Astrocyte (in vitro differentiated cells and primary cell): Measurements from ENCODE around the gene EP400.

Experiments used
- CTCF ChIP-seq: IDR thresholded peaks from 2 replicates; pipeline ENCODE4 v1.5.1; 2011; ENCODE audit warnings: low read depth, mild to moderate bottlenecking, inconsistent platforms, low read length, moderate library complexity; ENCODE audit not compliant: insufficient read depth
- EZH2 ChIP-seq: IDR thresholded peaks from 2 replicates; pipeline ENCODE4 v1.6.1; 2012; ENCODE audit warnings: mild to moderate bottlenecking, low read length, inconsistent platforms; ENCODE audit not compliant: insufficient read depth

GRCh38 chr12:132121283-132121682 is 171.5 kb downstream of the EP400 start:
- no peak for TF ChIP-seq CTCF
- TF ChIP-seq EZH2, result no peak
